GM18498 (cell line): ENCODE results near the gene EML2.
"Not testable (repeated sequence)": the region's sequence is repeated elsewhere in the genome, so short reads cannot be mapped to it uniquely, and the experiment has no call there.

ENCODE experiments used
- ATAC-seq: cut with Tn5 transposase; IDR thresholded peaks from one replicate; pipeline ENCODE4 v1.9.1; 2021; ENCODE audit warnings: mild to moderate bottlenecking, moderate library complexity; ENCODE audit not compliant: unreplicated experiment

The EML2 gene, protein sequence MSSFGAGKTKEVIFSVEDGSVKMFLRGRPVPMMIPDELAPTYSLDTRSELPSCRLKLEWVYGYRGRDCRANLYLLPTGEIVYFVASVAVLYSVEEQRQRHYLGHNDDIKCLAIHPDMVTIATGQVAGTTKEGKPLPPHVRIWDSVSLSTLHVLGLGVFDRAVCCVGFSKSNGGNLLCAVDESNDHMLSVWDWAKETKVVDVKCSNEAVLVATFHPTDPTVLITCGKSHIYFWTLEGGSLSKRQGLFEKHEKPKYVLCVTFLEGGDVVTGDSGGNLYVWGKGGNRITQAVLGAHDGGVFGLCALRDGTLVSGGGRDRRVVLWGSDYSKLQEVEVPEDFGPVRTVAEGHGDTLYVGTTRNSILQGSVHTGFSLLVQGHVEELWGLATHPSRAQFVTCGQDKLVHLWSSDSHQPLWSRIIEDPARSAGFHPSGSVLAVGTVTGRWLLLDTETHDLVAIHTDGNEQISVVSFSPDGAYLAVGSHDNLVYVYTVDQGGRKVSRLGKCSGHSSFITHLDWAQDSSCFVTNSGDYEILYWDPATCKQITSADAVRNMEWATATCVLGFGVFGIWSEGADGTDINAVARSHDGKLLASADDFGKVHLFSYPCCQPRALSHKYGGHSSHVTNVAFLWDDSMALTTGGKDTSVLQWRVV

DNA sequence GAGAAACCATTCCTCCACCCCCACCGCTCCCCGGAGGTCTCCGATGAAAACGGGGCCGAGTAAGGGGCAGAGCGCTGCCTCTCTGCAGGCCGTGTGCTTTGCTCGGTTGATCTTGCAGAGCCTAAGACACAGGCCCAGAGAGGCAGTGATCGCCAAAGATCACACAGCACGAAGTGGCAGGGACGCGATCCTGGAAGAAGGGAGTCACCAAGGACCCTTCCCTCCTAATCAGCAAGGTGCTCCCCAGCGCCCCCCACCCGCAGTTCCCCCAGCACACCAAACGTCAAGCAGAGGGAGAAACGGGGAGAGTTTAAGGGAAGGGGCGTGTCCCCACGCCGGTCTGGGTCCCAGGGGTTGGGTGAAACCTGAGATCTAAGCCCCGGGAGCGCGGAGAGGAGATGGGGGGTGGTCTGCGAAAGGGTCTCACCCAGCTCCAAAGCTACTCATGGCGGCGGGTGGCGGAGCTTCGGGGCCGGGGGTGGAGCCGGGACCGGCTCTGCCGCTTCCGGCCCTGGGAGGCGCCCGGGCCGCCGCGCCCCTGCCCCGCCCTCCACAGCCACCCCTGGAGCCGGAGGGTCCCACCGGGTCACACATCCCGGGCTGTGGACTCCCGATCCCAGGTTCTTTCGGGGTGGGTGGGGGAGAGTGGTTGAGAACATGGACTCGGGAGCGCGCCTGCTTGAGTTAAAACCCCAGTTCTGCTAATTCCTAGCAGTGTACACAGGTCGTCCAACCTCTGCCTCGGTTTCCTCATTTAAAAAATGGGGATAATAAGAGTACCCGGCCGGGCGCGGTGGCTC is at the start of gene EML2:
Gene EML2 (minus strand): TSS at position 468 of the 800 bp plus-strand sequence. CDS start 21 bp downstream, at position 447.
- no peak for ATAC-seq

DNA sequence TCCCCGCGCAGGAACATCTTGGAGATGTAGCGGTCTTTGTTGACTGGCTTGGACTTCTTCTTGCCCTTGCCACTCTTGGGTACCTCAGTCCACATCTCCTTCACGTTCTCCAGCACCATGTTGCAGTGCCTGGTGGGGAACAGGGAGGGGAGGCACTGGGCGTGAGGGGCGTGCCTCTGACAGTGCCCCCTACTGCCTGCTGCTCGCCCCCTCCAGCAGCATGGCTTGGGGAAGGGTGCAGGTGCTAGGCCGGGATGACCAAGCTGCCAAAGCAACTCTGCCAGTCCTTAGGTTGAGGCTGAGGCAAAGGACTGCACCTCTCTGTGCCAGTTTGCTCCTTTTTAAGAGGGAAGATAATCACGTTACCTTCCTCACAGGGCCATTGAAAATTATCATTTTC is 48.4 kb upstream of the EML2 start:
- no peak for ATAC-seq

DNA sequence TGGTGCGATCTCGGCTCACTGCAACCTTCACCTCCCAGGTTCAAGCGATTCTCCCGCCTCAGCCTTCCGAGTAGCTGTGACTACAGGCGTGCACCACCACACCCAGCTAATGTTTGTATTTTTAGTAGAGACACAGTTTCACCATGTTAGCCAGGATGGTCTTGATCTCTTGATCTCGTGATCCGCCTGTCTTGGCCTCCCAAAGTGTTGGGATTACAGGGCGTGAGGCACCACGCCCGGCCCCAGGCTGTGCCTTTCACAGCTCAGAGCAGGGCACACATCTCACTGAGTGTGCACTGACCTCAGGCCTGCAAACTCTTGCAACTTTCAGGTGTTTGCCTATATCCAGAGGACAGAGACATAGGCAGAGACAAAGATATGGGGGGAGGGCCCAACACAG is 45.8 kb upstream of the EML2 start:
- not testable (repeated sequence) for ATAC-seq

DNA sequence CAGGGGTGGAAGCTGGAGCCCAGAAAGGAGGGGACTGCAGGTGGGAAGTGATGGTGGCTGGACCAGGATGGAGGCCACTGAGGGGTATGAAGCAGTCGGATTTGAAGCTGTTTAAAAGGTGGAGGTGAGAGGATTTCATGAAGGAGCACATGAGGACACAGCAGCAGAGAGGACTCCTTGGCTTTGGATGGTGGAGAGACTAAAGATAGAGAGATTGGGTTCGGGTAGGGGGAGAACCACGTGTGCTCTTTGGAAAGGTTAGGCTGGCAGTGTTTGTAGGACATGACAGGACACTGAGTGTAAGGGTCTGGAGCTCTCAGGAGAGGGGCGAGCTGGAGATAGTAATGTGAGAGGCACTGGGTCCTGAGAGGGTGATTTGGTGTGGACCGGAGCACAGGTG is 43.7 kb upstream of the EML2 start:
- no peak for ATAC-seq

DNA sequence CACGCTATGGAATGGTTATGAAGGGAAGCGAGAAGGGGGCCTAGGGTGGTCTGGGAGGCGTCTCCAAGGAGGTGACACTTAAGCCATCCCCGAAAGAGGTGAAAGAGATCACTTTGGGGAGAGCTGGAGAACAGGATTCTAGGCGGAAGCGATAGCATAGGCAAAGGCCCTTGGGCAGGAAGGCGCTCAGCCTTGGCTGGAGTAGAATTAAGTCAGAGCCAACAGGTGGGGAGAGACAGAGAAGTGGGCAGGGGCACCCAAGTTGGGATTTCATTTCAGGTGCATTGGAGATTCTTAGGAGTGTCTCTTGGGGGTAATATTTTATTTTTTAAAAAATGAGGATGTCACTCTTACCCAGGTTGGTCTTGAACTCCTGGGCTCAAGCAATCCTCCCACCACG is 42.9 kb upstream of the EML2 start:
- no peak for ATAC-seq

DNA sequence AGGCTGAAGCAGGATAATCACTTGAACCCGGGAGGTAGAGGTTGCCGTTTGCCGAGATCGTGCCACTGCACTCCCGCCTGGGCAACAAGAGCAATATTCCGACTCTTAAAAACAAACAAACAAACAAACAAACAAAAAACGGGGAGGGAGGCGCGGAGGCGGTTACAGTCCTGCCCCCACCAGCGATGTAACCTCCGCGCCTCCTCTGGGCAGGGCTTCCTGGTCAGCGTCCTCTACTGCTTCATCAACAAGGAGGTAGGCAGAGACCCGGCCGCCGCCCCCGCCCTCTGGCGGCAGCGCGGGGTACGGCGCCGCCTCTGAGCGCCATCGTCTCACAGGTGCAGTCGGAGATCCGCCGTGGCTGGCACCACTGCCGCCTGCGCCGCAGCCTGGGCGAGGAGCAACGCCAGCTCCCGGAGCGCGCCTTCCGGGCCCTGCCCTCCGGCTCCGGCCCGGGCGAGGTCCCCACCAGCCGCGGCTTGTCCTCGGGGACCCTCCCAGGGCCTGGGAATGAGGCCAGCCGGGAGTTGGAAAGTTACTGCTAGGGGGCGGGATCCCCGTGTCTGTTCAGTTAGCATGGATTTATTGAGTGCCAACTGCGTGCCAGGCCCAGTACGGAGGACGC is 42.3 kb upstream of the EML2 start:
- ATAC-seq = peak; percentile 67

DNA sequence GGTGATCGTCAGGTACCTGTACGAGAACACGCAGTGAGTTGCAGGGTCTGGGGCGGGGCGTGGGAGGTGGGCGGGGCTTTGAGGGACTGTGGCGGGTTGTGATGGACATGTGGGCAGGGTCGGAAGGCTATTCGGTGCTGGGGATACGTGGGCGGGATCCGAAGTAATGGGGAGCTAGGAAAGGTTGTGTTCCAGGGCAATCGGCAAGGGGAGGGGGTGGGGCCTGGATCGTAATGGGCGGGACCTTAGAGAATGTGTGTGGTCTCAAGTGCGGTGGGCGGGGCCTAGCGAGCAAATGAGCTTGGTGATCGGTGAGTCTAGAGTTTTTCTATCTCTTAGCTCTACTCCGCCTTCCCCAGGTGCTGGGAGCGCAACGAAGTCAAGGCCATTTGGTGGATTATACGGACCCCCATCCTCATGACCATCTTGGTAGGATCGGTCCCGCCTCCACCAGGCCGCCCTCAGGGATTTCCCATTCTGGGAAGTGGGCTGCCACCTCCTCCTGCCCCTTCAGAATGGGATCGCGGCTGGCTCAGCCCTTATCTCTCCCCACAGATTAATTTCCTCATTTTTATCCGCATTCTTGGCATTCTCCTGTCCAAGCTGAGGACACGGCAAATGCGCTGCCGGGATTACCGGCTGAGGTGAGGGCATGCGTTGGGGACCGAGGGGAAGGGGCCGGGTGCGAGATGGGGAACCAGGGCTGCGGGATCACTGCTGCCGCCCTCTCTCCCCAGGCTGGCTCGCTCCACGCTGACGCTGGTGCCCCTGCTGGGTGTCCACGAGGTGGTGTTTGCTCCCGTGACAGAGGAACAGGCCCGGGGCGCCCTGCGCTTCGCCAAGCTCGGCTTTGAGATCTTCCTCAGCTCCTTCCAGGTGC is 38.4 kb upstream of the EML2 start:
- ATAC-seq = no peak

DNA sequence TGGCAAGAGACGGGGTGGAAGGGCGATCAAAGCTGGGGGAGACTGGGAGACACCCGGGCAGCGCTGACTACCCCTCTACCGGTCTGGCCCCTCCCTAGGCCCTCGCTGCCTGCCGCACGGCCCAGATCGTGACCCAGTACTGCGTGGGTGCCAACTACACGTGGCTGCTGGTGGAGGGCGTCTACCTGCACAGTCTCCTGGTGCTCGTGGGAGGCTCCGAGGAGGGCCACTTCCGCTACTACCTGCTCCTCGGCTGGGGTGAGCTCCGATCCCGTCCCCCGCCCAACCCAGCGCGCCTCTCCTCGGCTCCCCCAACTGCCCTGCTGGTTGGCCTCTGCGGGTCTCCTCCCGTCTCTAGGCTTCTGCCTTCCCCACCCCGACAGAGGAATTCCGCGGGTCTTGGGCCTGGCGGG is 37.7 kb upstream of the EML2 start:
- ATAC-seq = no peak

DNA sequence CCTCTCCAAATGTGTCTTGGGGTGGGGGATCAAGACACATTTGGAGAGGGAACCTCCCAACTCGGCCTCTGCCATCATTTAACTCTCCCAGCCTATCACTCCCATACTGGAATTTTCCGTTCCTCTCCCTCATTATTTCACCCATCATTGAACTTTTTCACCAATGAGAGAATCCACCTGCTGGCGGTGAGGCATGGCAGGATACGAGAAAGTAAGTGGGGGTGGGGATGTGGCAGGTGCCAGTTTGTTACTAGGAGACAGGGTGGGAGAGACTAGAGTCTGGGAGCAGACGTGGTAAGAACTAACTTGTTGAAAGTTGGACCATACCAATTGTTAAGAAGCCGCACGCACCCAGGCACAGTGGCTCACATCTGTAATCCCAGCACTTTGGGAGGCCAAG is 35.7 kb upstream of the EML2 start:
- no peak for ATAC-seq

DNA sequence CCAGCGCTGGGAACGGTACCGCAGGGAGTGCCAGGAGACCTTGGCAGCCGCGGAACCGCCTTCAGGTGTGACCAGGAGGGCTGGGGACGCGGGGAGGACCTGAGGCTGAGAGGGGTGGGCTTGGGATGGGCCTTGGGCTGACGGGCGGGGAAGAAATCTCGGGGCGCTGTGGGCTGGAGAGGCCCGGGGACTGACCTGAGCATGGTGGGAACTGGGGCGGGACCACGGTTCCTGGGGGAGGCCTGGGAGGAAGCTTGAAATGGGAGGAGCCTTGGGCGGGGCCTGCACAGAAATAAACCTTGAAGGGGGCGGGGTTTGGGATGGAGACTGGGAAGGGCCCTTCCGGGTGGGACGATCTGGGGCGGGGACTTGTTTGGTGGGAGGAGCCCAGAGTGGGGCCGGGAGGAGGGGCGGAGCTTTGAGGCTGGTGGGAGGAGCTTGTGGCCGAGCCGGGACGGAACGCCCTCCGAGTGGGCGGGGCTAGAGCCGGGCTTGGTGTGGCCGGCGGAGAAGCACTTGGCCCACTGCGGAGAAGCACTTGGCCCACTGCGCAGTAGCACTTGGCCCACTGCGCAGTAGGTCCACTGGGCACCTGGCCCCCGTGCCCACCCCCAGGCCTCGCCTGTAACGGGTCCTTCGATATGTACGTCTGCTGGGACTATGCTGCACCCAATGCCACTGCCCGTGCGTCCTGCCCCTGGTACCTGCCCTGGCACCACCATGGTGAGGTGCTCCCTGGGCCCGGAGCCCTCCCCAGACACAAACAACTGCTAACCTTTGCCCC is 31.7 kb upstream of the EML2 start:
- ATAC-seq = peak; percentile 55

DNA sequence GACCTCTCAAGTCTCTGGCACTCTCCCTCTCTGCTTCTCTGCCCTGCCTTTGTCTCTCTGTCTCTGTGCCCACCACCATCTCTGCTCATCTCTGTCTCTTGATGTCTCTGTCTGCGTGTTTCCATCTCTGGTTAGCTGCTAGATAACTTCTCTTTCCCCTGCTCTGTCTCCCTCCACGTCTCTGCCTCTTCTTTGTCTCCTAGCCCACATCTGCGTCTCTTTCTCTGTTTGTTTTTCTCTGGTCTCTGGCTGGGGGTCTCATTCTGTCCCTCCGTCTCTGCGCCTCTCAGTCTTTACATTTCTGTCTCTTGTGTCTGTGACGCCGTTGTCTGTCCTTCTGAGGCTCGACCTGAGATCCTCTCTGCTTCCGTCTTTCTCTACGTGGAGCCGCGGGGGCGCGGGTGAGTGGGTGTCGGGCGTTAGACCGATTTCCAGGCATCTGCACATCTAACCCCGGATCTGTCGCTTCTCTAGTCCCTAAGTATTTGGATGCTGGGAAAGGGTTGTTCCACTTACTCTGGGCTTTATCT is 29.2 kb upstream of the EML2 start:
- peak; percentile 4 for ATAC-seq

DNA sequence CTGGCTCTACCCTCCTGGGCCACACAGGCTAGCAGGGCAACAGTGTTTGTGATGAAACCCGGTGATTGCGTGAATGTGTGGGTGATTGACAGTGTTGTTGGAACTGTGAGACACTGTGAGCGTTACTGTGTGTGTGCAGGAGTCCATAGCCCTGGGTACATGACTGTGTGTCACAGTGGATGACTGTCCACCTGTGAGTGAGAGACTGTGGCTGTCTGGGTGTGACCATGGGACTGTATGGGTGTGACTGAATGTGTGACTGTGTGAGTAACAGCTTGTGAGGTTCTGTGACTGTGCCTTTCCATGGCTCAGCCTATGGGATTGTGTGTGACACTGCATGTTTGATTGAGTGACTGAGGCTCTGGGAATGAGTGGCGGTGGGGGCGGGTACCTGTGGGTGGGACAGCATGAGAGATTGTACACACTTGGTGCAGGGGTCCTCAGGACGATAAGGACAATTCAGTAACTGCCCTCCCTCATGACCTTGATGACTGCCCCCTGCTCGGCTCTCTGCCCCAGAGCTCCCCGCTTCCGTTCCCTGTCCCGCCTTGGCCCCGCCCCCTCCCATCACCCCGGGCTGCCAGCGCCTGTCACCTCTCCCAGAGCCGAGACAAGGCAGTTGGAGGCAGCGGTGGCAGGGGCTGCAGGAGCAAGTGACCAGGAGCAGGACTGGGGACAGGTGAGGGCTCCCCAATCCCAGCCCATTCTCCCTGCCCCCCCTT is 28.6 kb upstream of the EML2 start, which contains the start of gene GIPR:
Gene GIPR (plus strand): TSS at position 602 of the 722 bp plus-strand sequence. CDS start 1,300 bp downstream, outside the sequence.
- no peak for ATAC-seq

DNA sequence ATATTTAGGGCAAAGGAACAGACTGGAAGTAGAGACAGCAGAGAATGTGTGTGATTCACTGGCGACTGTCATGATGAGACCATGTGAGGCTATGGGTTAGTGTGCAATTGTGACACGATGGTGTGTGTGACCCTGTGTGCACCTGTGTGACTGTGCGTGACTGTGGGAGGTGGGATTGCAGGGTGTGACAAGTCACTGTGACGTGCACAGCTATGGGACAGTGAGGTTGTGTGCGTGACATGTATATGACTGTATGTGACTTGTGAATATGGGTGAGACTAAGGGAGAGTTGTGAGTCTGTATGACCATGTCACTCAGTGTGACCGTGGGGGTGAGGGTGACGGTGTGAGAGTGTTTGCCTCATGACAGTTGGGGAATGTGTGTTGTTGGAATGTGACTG is 25.4 kb upstream of the EML2 start:
- no peak for ATAC-seq

DNA sequence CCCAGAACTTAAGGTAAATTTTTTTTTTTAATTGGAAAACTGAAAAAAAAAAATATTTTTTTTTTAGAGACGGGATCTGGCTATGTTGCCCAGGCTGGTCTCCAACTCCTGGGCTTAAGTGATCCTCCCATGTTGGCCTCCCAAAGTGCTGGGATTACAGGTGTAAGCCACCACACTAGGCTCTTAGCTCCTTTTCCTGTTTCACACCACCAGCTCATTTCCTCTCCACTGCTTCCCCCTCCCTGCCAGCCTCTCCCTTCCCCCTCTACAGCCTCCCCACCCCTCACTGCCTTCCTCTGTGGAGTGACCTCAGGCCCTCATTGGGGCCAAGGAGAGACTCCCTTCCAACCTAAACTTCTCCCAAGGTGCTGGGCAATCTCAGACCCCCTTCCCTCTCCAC is 24.6 kb upstream of the EML2 start:
- no peak for ATAC-seq

DNA sequence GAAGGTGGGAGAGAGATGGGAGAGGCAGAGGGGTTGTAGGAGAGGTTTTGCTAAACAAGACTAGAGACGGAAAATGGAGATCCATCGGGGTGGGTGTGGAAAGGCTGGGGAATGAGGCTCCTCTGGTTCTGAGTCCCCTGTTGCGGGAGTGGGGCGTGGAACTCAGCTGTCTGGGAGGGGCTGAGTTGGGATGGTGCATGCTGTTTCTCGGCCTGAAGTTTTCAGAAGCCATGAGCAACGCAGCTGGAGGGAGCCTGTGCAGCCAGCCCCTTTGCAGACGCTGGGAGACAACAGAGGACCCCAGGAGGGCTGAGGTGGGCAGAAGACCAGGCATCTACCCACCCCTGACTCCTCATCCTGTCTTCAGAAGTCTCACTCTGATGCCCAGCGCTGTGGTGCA is 21.4 kb upstream of the EML2 start:
- ATAC-seq = no peak

DNA sequence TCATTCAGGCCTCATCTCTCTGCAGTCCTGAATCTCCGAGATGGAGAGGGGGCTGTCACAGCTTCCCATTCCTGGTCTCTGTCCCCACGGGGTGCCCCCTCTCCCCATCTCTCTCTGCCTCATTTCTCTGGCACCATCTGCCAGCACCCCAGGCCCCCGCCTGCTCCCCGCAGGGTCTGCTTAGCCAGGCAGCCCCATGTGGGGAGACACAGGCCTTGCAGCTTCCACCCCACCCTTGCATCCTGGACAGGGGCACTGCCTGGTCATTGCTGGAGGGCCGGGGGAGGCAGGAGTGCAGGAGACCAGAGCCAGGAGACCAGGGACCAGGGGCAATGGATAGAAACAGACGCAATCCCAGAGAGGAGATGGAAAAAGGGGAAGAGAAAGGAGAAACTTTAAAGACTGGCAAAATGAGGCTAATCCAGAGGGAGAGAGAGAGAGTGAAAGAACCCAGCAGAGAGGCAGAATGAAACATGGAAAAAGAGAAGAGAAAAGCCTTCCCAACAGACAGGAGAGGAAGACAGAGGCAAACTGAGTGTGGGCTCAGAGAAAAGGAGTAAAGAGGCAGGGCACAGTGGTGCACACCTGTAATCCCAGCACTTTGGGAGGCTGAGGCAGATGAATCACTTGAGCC is 20.0 kb upstream of the EML2 start:
- no peak for ATAC-seq

DNA sequence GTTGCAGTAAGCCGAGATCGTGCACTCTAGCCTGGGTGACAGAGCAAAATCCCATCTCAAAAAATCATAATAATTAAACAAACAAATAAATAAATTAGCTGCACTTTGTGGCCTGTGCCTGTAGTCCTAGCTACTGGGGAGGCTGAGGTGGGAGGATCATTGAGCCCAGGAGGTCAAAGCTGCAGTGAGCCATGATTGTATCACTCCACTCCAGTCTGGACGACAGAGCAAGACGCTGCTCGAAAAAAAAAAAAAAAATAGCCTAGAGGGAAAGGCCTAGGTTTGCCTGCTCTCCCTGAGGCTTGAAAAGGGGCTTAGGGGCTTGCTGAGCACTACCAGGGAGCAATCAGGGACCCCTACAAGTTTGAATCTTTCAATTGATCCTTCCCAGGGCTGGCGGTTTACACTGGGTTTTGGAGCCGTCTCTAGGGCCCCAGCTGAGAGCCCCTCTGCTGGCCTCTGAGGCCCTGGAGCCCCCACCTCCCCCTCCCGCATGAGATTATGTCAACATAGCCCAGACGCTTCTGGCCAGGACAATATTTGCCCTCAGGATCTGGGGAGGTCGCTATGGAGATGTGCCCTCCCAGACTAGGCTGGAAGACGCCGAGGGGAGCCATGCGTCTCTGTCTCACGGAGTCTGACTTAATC is 18.4 kb upstream of the EML2 start:
- no peak for ATAC-seq
